GM12875 (cell line): ENCODE measurements around the gene ARHGEF9.

ENCODE experiments used
- H3K4me3 ChIP-seq: one replicate; pipeline ENCODE4 v1.5.1; 2011; ENCODE audit warnings: low read depth, low read length, control low read depth
- CTCF ChIP-seq: IDR thresholded peaks from 2 replicates; pipeline ENCODE4 v1.5.1; 2011; ENCODE audit warnings: low read depth, mild to moderate bottlenecking, control low read depth, inconsistent platforms, low read length, moderate library complexity, borderline replicate concordance; ENCODE audit not compliant: insufficient read depth

ARHGEF9 gene

DNA sequence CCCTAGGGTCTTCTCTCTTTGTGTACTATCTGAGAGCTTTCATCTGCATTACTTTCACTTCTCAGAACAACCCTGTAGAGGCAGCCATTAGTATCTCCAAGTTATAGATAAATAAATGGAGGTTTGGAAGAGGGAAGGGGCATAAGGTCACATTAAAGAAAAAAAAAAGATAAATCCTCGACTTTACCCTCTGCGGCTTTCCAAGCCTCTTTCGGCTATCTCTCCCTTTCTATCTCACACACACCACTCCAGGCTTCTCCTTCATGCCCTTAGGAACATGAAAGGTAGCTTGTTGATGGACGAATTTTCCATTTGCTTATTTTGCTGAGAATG lies 660 bp upstream of the ARHGEF9 start:
- H3K4me3 ChIP-seq = no peak overlapping the region

DNA sequence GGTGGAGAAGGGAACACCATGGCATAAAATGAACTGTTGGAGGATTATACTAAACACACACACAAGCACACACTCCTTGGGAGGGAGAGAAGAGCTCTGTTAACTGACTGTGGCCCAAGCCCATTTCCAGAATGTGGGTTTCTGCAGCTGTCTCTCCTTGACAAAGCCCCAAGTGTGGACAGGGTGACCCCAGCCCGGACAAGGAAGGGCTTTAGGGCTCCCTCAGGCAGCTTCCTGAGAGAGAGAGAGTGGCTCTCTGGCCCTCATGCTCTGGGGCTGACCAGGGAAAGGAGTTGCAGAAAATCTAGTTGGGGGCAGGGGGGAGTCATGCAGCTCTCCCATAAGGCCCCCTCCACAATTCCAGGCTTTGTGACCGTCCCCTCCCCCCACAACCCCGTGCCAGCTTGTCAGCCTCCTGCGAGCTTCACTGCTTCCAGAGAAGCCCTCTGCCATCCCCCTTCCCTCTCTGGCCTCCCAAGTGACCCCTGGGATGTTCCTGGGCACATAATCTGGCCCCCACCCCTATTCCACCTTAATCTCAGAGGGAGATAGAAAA lies 590 bp downstream of the ARHGEF9 start:
- no peak for TF ChIP-seq CTCF
- H3K4me3 ChIP-seq = peak overlapping the region; percentile 53

More for the DNA sequence above, 660 bp upstream of the ARHGEF9 start:
- no peak for TF ChIP-seq CTCF

DNA sequence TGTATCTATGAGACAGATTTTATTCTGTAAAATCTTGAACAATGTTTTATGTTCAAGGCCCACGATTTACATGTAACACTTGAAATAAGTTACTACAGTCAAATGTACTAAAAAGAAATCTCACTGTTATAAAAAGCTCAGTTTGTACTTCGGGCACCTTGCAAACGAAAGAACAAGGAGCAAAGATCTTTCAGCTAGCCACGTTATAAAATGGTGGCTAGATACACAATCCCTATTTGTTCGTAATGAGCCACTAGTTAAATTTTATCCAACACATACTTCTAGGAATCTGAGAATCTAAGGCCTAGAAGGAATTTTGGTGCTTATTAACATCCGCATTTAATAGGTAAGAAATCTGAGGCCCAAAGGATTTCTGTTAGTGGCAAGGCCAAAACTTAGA lies 2.5 kb downstream of the ARHGEF9 start:
- no peak for TF ChIP-seq CTCF
- H3K4me3 ChIP-seq = no peak overlapping the region

GRCh38 chrX:63768760-63769159 lies 16.3 kb downstream of the ARHGEF9 start:
- H3K4me3 ChIP-seq = no peak overlapping the region
- TF ChIP-seq CTCF = no peak

- H3K4me3 ChIP-seq = no peak overlapping the region
- no peak for TF ChIP-seq CTCF
These were observed 19.3 kb downstream of the ARHGEF9 start for GRCh38 chrX:63765712-63766111.

DNA sequence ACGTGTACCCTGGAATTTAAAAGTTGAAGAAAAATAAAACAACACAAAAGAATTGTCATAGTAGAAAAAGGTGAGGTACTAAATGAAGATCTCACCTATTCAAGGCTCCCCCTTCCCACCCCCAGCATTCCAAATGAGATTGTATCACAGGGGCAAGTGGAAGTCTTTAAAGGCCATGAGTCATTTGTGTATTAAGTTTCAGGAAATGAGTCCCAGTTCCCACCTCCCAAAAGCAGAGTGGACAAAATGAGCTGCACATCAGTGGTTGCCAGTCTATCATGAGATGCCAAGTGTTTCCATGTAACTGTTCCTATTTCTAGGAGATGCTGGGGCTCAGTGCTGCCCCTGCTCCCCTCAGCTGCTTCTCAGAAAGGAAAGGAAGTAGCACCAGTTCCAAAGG lies 20.1 kb downstream of the ARHGEF9 start:
- H3K4me3 ChIP-seq = no peak overlapping the region
- no peak for TF ChIP-seq CTCF

- TF ChIP-seq CTCF = 0 out of 2 replicates have a peak, but pooled peaks have one; percentile 6
- no peak overlapping the region for H3K4me3 ChIP-seq
These were observed 23.4 kb downstream of the ARHGEF9 start for GRCh38 chrX:63761639-63762038.
